Fibroblast of peridontal ligament (primary cell): ENCODE measurements around the gene KPRP.

ENCODE experiments used
- DNase-seq: peaks from one replicate; pipeline ENCODE4 v3.0.0-alpha.2; 2010; ENCODE audit errors: extremely low read depth

The KPRP gene

DNA sequence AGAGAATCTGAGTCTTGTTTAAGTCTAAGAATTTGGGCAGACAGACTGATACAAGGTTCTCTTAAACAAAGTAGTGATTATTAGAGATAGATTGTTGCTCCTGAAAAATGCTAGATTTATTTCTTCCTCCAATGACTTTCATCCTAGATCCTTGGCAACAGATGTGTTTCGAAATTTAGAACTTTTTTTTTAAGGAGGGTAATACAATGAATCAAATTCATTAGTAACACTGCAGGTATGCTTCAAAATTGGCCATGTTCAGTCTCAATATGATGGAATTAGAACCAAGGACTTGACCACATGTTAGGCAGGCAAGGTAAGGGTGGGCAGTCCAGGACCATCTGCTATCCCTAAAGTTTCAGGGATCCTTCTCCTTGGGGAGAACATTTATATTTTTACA, 12.6 kb downstream of the KPRP start:
- DNase-seq, result no peak

GRCh38 chr1:152774875-152775274, 17.1 kb downstream of the KPRP start, which contains the start of gene LCE1F:
Gene LCE1F (plus strand): TSS chr1:152775140. CDS start chr1:152776372, 1,232 bp downstream.
- no peak for DNase-seq

GRCh38 chr1:152776361-152776760, 18.5 kb downstream of the KPRP start:
- DNase-seq, result no peak

GRCh38 chr1:152777510-152778137, 19.8 kb downstream of the KPRP start:
- DNase-seq, result no peak

- DNase-seq, result no peak
Measured at GRCh38 chr1:152783095-152783494, 25.3 kb downstream of the KPRP start.

GRCh38 chr1:152786077-152786476, 28.3 kb downstream of the KPRP start, which contains the start of gene LCE1E:
Gene LCE1E (plus strand): TSS chr1:152786257. CDS start chr1:152787300, 1,043 bp downstream.
- no peak for DNase-seq

DNA sequence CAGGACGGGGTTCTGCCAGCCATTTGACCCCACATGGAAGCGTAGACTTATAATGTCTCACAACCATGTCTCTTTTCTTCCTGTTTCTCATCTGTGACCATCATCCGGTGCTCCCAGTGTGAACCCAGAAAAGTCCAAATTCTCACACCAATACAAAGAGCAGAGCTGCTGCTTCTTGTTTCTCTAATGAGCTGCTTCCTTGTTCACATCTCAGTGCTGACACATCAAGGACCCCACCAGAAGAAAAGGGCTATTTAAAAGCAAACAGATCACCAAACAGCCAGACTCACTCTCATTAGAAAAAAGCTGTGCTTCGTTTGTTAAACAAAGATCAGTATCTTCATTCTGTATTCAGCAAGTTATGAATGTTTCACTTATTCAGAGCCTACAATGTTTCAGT, 37.9 kb downstream of the KPRP start:
- no peak for DNase-seq

DNA sequence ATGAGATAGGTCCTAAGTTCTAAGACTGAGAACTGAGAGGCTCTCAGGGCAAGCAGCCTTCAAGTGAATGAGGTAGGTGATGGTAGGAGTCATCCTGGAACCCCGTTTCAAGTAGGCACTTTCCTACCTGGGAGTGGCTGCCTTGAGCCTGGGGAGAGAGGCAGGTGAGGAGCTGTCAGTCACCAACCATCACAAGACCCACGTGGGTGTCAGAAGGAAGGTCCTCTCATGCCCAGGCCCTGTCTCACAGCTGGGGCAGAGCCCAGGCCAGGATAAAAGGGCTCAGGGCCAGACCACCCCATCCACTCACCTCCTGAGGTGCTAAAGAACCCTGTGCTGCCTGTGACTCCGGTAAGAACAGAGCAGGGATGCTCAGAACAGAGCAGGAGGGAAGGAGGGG, 38.6 kb downstream of the KPRP start, which contains the start of gene LCE1D:
LCE1D (plus strand) TSS at position 301 of the 400 bp plus-strand sequence. CDS start 1,074 bp downstream, outside the sequence.
- no peak for DNase-seq

GRCh38 chr1:152801333-152801732, 43.5 kb downstream of the KPRP start:
- DNase-seq, result no peak

DNA sequence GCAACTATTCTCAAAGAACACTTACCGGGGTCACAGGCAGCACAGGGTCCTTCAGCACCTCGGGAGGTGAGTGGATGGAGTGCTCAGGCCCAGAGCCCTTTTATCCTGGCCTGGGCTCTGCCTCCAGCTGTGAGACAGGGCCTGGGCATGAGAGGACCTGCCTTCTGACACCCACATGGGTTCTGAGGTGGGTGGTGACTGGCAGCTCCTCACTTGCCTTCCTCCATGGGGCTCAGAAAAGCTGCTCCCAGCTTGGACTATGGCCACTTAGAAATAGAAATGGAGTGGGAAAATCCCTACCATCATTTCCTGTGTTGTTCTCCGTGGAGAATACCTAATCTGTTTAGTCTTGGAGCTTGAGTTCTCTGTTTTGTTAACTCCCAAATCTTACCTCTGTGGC, 48.8 kb downstream of the KPRP start, which contains the start of gene LCE1C:
LCE1C (minus strand) TSS at position 76 of the 400 bp plus-strand sequence. CDS start 1,173 bp downstream, outside the sequence.
- no peak for DNase-seq

DNA sequence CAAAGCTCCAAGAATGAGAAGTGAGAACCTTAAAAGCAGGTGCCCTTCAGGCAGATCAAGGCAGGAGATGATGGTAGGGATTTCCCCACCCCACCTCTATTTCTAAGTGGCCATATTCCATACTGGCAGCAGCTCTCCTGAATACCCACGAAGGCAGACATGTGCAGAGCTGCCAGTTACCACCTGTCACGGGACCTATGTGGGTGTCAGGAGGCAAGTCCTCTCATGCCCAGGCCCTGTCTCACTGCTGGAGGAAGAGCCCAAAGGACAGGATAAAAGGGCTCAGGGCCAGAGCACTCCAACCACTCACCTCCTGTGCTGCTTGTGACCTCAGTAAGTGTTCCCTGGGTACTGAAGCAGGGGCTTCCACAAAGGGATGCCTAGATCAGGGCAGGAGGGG, 53.2 kb downstream of the KPRP start:
- DNase-seq, result no peak
